Measurements from ENCODE around the gene C16orf89.

DNA sequence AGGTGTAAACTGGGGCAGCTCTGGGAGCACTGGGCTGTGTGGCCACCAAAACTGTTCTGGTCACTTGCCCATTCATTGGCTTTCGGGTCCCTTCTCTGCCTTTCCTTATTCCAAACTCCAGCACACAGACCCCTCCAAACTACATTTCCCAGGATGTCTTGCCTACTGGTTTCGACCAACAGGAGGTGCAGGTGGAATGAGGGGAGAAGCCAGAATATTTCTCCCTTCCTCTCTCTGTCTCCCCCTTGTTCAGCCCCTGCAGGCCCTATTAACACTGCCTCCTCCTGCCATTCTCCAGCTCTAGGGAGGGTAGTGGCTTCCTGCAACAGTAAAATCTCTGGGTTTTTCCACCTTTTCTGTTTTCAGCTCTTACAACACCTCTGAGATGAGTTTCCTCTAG lies 18.8 kb downstream of the C16orf89 start:
- TF ChIP-seq, protein P1, sequence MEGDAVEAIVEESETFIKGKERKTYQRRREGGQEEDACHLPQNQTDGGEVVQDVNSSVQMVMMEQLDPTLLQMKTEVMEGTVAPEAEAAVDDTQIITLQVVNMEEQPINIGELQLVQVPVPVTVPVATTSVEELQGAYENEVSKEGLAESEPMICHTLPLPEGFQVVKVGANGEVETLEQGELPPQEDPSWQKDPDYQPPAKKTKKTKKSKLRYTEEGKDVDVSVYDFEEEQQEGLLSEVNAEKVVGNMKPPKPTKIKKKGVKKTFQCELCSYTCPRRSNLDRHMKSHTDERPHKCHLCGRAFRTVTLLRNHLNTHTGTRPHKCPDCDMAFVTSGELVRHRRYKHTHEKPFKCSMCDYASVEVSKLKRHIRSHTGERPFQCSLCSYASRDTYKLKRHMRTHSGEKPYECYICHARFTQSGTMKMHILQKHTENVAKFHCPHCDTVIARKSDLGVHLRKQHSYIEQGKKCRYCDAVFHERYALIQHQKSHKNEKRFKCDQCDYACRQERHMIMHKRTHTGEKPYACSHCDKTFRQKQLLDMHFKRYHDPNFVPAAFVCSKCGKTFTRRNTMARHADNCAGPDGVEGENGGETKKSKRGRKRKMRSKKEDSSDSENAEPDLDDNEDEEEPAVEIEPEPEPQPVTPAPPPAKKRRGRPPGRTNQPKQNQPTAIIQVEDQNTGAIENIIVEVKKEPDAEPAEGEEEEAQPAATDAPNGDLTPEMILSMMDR (IDR thresholded peaks at IDR 0.05): no peak
- no peak for TF ChIP-seq POLR2A (IDR thresholded peaks at IDR 0.05)

All from body of pancreas (tissue), 4 donors.